Keratinocyte (primary cell): Measurements from ENCODE around the gene RNF141. TPM values are rescaled to one million over a fixed set of nuclear protein-coding genes. Genes with fewer than 3 reads are reported as not detected.

ENCODE experiments used
- DNase-seq: peaks from one replicate; pipeline ENCODE4 v3.0.0-alpha.2; 2011; ENCODE audit warnings: low read depth, missing footprints, low spot score
- FAIRE-seq: peaks from 2 replicates; lab custom pipeline; 2011; peaks lifted over from hg19 to GRCh38; lab: Jason Lieb, UNC
- H2AFZ ChIP-seq: 2 replicates; pipeline ENCODE4 v1.6.0; 2012; ENCODE audit warnings: low read length, control low read depth, inconsistent platforms; ENCODE audit not compliant: control insufficient read depth
- H3K27ac ChIP-seq: 2 replicates; pipeline ENCODE4 v1.5.1; 2011; ENCODE audit warnings: low read length; ENCODE audit not compliant: control insufficient read depth, insufficient read depth
- H3K27me3 ChIP-seq: 3 replicates; pipeline ENCODE4 v1.6.0; 2011; ENCODE audit warnings: low read length; ENCODE audit not compliant: control insufficient read depth, insufficient read depth; ENCODE audit errors: extremely low read depth
- H3K36me3 ChIP-seq, 2 experiments: 2 replicates in 1 of 2; 3 replicates in 1 of 2; pipeline ENCODE4 v1.5.1; 2011; ENCODE audit warnings: low read length in 2 of 2, mild to moderate bottlenecking in 1 of 2; ENCODE audit not compliant: control insufficient read depth in 2 of 2, insufficient read depth in 2 of 2; ENCODE audit errors: extremely low read depth in 1 of 2
- H3K4me1 ChIP-seq: 3 replicates; pipeline ENCODE4 v1.5.1; 2011; ENCODE audit warnings: low read length; ENCODE audit not compliant: control insufficient read depth, insufficient read depth; ENCODE audit errors: extremely low read depth
- H3K4me2 ChIP-seq: 3 replicates; pipeline ENCODE4 v1.6.0; 2011; ENCODE audit warnings: low read depth, low read length; ENCODE audit not compliant: control insufficient read depth, insufficient read depth; ENCODE audit errors: extremely low read depth
- H3K4me3 ChIP-seq, 3 experiments: fragments of 200-600 bp in 1 of 3; sonication (generic) in 1 of 3; 2 replicates in 2 of 3; 3 replicates in 1 of 3; pipeline ENCODE4 v1.5.1; 2011 to 2016; ENCODE audit warnings: low read length in 3 of 3, mild to moderate bottlenecking in 3 of 3, control low read depth in 2 of 3, inconsistent platforms in 1 of 3, low read depth in 1 of 3, mixed read lengths in 1 of 3, mixed run types in 1 of 3, moderate library complexity in 1 of 3; ENCODE audit not compliant: control insufficient read depth in 2 of 3, insufficient read depth in 2 of 3; ENCODE audit errors: extremely low read depth in 1 of 3
- H3K79me2 ChIP-seq: 2 replicates; pipeline ENCODE4 v1.6.0; 2012; ENCODE audit warnings: low read length; ENCODE audit not compliant: control insufficient read depth, insufficient read depth
- H3K9ac ChIP-seq: 3 replicates; pipeline ENCODE4 v1.6.0; 2011; ENCODE audit warnings: low read length; ENCODE audit not compliant: control insufficient read depth, insufficient read depth; ENCODE audit errors: extremely low read depth
- H3K9me1 ChIP-seq: 3 replicates; pipeline ENCODE4 v1.6.0; 2011; ENCODE audit warnings: low read length; ENCODE audit not compliant: control insufficient read depth, insufficient read depth; ENCODE audit errors: extremely low read depth
- H3K9me3 ChIP-seq: 2 replicates; pipeline ENCODE4 v1.5.1; 2012; ENCODE audit warnings: low read depth, low read length; ENCODE audit not compliant: control insufficient read depth
- H4K20me1 ChIP-seq: 3 replicates; pipeline ENCODE4 v1.6.0; 2011; ENCODE audit warnings: low read length; ENCODE audit not compliant: control insufficient read depth, insufficient read depth; ENCODE audit errors: extremely low read depth
- EZH2 ChIP-seq: IDR thresholded peaks from one replicate; pipeline ENCODE4 v1.6.1; 2012; ENCODE audit warnings: inconsistent platforms, mild to moderate bottlenecking, low read length, moderate library complexity
- dilution Hi-C: fragments of 300-500 bp; cut with MboI; formaldehyde crosslinking; loops from one replicate; pipeline ENCODE4 v1.7.0; 2020; ENCODE audit warnings: low sequenced_read_pairs; ENCODE audit not compliant: extremely low pct_ligation_motif_present
- polyA plus RNA-seq, 5 experiments: library from polyadenylated mRNA; depleted of rRNA in 3 of 5; stranded (reverse) in 3 of 5; stranded (forward) in 1 of 5; unstranded in 1 of 5; fragments of >200 nt; gene quantifications; 1 replicate in 1 of 5; 2 replicates in 3 of 5; 3 replicates in 1 of 5; pipeline versions ENCODE4 v1.2.1 to v1.2.3, GENCODE V29; 2011 to 2012; ENCODE audit warnings: missing spikeins in 2 of 5, low read depth in 1 of 5, low replicate concordance in 1 of 5
- TF ChIP-seq, protein P1 (sequence below), 3 experiments: IDR thresholded peaks in 1 of 3; conservative IDR thresholded peaks in 1 of 3; optimal IDR thresholded peaks in 1 of 3; 2 replicates in 2 of 3; 3 replicates in 1 of 3; pipeline versions ENCODE3 to v1.5.1; 2011; ENCODE audit warnings: low read length in 3 of 3, mild to moderate bottlenecking in 3 of 3, moderate library complexity in 2 of 3, control low read depth in 1 of 3, inconsistent platforms in 1 of 3; ENCODE audit not compliant: insufficient read depth in 2 of 3; ENCODE audit errors: extremely low read depth in 1 of 3

Gene RNF141
- polyA plus RNA-seq, 1 donor (not counting 4 experiments of a cell fraction or from before 2014, with no cell fraction given) = 59.1 TPM

DNA sequence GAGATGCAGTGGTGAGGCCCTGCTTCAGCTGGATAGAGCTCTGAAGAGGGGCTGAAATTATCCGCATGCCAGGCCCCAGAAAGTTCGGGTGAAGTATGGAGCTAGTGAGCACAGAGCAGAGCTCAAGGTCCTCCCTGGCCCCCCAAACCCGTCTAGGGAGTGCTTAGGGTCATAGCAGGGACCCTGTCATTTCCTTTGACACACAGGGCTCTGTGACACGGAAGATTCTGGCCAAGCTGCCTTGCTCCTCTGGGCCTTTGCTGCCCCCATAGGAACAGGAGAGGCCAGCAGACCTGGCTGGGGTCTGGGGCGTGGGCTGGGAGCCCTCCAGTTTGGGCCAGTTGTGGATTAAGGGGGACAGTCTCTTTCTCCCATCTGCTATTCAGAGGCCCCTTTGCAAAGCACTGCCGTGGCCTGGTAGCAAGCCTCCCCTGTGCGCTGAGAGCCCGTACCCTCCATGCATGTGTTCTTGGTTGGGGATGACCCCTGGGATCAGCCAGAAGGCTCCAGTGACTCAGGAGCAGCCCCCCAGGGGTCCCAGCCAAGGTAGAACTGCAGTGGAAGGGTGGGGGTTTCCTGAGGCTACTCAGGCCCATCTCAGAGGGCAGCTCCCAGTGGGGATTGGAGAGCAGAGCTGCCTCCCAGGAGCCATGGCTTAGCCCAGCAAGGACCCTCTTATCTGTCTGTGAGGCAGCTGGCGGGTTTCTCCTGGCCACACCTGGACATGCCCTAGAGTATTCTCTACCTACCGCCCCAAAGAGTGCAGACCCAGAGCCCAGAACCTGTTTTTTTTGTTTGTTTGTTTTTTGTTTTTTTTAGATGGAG is 42.3 kb downstream of the RNF141 start:
- Histone ChIP-seq H3K79me2 (no peaks in the 10 kb centered on the region), H3K9me1 (no peaks in the 10 kb centered on the region), H3K27ac (no peak overlapping the region), H3K4me3 (no peak overlapping the region), H4K20me1 (no peaks in the 10 kb centered on the region), H3K4me1 (no peaks in the 10 kb centered on the region), H3K9me3 (no peaks in the 10 kb centered on the region), H2AFZ (no peak overlapping the region), H3K9ac (no peak overlapping the region), H3K27me3 (no peaks in the 10 kb centered on the region), H3K4me2 (no peak overlapping the region), H3K36me3 (peaks cover 31 to 55% of the 10 kb centered on the region in 2 experiments)
- dilution Hi-C loops = no loop called here
- FAIRE-seq (no peak), DNase-seq (no peak)
- TF ChIP-seq, protein P1, sequence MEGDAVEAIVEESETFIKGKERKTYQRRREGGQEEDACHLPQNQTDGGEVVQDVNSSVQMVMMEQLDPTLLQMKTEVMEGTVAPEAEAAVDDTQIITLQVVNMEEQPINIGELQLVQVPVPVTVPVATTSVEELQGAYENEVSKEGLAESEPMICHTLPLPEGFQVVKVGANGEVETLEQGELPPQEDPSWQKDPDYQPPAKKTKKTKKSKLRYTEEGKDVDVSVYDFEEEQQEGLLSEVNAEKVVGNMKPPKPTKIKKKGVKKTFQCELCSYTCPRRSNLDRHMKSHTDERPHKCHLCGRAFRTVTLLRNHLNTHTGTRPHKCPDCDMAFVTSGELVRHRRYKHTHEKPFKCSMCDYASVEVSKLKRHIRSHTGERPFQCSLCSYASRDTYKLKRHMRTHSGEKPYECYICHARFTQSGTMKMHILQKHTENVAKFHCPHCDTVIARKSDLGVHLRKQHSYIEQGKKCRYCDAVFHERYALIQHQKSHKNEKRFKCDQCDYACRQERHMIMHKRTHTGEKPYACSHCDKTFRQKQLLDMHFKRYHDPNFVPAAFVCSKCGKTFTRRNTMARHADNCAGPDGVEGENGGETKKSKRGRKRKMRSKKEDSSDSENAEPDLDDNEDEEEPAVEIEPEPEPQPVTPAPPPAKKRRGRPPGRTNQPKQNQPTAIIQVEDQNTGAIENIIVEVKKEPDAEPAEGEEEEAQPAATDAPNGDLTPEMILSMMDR (optimal IDR thresholded peaks at IDR 0.05 in 1 of 3, IDR thresholded peaks at IDR 0.05 in 1 of 3, conservative IDR thresholded peaks at IDR 0.05 in 1 of 3; ENCODE audit: extremely low read depth in 1 of 3, insufficient read depth in 2 of 3, low read length in 3 of 3) = no peak
- no peak for TF ChIP-seq EZH2

DNA sequence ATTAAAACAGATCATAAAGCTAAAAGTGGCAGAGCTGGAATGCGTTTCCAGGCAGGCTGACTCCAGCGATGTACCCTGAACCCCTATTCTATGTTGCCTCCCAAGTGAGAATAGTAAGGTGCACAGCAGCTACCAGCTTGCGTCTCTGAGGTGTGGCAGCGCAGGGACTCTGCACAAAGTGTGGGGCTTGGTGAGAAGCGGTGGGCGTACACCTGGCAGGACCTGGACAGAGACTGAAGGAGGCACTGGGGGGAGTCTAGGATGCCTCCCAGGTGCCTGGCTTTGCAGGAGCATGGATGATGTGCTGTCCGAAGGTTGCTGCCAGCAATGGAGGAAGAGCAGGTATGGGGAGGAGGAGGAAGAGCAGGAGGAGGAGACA is 43.0 kb downstream of the RNF141 start:
- no peak overlapping the region for H3K27ac ChIP-seq
- no peaks in the 10 kb centered on the region for H4K20me1 ChIP-seq
- DNase-seq (no peak), FAIRE-seq (no peak)
- no peaks in the 10 kb centered on the region for H3K79me2 ChIP-seq
- no peaks in the 10 kb centered on the region for H3K9me1 ChIP-seq
- no peak overlapping the region for H3K4me2 ChIP-seq
- H3K4me1 ChIP-seq = no peaks in the 10 kb centered on the region
- no peak overlapping the region for H2AFZ ChIP-seq
- no peaks in the 10 kb centered on the region for H3K9me3 ChIP-seq
- TF ChIP-seq EZH2 = no peak
- TF ChIP-seq, protein P1 (optimal IDR thresholded peaks at IDR 0.05 in 1 of 3, IDR thresholded peaks at IDR 0.05 in 1 of 3, conservative IDR thresholded peaks at IDR 0.05 in 1 of 3; ENCODE audit: extremely low read depth in 1 of 3, insufficient read depth in 2 of 3, low read length in 3 of 3) = no peak
- peaks cover 33 to 55% of the 10 kb centered on the region in 2 experiments for H3K36me3 ChIP-seq
- dilution Hi-C loops = no loop called here
- H3K4me3 ChIP-seq = no peak overlapping the region
- no peak overlapping the region for H3K9ac ChIP-seq
- no peaks in the 10 kb centered on the region for H3K27me3 ChIP-seq
